HL-60/S4 (cell line): Measurements from ENCODE around the gene PLEKHG4B.
"Not testable (repeated sequence)": the region's sequence is repeated elsewhere in the genome, so short reads cannot be mapped to it uniquely, and the experiment has no call there.

Experiments used
- in situ Hi-C: fragments of 300-500 bp; cut with MboI; formaldehyde crosslinking; loops from 2 replicates; pipeline ENCODE4 v1.14.3; 2022; ENCODE audit warnings: low sequenced_read_pairs

The PLEKHG4B gene, protein sequence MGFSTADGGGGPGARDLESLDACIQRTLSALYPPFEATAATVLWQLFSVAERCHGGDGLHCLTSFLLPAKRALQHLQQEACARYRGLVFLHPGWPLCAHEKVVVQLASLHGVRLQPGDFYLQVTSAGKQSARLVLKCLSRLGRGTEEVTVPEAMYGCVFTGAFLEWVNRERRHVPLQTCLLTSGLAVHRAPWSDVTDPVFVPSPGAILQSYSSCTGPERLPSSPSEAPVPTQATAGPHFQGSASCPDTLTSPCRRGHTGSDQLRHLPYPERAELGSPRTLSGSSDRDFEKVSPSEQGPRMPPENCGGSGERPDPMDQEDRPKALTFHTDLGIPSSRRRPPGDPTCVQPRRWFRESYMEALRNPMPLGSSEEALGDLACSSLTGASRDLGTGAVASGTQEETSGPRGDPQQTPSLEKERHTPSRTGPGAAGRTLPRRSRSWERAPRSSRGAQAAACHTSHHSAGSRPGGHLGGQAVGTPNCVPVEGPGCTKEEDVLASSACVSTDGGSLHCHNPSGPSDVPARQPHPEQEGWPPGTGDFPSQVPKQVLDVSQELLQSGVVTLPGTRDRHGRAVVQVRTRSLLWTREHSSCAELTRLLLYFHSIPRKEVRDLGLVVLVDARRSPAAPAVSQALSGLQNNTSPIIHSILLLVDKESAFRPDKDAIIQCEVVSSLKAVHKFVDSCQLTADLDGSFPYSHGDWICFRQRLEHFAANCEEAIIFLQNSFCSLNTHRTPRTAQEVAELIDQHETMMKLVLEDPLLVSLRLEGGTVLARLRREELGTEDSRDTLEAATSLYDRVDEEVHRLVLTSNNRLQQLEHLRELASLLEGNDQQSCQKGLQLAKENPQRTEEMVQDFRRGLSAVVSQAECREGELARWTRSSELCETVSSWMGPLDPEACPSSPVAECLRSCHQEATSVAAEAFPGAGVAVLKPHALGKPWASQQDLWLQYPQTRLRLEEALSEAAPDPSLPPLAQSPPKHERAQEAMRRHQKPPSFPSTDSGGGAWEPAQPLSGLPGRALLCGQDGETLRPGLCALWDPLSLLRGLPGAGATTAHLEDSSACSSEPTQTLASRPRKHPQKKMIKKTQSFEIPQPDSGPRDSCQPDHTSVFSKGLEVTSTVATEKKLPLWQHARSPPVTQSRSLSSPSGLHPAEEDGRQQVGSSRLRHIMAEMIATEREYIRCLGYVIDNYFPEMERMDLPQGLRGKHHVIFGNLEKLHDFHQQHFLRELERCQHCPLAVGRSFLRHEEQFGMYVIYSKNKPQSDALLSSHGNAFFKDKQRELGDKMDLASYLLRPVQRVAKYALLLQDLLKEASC (N-terminal part only)

DNA sequence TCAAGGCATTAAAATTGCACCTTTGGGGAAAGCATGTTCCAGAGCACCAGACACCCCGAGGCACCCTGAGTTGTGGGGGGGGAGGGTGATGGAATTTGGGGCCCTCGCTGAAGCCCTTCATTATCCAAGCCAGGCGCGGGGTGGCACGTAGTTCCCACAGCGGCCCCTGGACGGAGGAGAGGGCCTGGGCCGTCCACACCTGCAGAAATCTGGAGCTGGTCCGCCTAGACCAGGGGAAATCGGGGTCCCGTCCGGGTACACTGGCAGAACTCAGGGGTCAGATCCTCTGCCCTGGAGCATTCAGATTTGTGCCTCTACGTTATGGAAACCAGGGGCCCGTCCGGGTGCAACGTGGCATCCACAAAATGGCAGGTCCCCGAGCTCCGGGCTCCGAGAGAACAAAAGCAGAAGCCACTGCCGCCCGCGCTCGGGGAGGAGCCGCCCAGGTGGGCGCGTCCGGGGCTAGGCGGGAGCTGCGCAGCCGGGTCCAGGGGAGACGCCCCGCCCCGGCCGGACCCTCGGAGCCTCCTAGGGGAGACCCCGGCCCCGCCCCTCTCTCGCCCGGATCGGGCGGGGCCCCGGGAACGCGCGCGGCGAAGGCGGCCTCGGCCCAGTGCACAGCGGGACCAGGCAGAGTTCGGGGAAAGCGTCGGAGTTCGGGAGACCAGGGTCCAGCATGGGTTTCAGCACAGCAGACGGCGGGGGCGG is at the start of gene PLEKHG4B:
Gene PLEKHG4B, plus strand, starts transcription at position 613 of the 708 bp plus-strand sequence. Its CDS starts 64 bp downstream, at position 677.
- in situ Hi-C loops, result no loop called here

DNA sequence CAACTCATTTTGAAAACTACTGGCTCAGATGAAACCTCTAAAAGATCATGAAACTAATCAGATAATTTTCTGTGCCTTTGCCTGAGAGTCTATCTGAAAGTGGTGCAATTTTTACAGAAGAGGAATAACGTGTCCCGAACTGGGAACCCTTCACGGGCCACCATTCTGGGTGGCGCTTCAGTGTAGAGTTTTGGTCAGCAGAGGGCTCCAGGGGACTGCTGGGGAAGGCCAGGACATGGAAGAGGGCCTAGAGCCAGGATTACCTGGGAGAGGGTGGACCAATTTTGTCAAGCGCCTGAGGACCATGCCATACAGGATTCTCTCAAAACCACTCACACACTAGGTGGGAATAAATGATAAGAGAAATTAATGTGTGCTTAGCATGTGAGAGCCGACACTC is 49.7 kb upstream of the PLEKHG4B start:
- in situ Hi-C loops, result no loop called here

GRCh38 chr5:48192-48591 is 43.8 kb upstream of the PLEKHG4B start:
- in situ Hi-C loops, result no loop called here

GRCh38 chr5:49530-49929 is 42.4 kb upstream of the PLEKHG4B start:
- in situ Hi-C loops, result not testable (repeated sequence)

- in situ Hi-C loops, result no loop called here
Observed at GRCh38 chr5:49953-50544, 41.9 kb upstream of the PLEKHG4B start.

DNA sequence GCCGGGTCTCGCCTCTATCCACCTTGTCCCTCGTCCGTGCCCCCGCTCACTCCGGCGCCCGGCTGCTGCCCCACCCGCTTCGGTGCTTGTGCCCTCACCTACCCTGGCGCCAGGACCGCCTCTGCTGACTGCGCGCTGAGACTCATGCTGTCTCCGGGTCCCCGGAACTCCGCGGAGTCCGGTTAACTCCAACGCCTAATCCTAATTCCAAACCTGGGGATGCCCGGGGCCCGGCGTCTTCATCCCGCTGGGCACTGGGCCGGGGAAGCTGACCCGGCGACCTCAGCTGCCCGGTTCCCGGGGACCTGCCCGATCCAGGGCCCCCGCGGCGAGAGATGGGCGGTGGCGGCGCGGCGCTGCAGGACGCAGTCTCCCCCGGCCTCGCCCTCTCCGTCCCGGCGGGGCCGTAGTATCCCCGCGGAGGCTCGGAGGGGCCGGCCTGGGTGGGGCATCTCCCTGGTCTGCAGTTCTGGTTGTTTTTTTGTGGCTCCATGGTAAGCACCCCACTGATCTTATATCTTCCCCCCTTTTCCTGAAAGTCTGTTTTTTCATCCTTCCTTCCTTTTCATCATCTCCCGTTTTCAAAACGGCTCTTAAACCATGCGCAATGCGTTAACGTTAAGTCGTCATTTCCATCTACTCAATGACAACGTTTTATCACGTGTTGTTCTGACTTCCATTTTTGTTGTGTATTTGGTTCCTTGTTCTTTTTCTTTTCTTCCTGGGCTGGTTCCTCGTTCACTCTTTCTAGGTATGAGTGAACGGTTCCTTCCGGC is 41.1 kb upstream of the PLEKHG4B start:
- in situ Hi-C loops, result no loop called here

GRCh38 chr5:51500-51823 is 40.5 kb upstream of the PLEKHG4B start:
- in situ Hi-C loops, result no loop called here

DNA sequence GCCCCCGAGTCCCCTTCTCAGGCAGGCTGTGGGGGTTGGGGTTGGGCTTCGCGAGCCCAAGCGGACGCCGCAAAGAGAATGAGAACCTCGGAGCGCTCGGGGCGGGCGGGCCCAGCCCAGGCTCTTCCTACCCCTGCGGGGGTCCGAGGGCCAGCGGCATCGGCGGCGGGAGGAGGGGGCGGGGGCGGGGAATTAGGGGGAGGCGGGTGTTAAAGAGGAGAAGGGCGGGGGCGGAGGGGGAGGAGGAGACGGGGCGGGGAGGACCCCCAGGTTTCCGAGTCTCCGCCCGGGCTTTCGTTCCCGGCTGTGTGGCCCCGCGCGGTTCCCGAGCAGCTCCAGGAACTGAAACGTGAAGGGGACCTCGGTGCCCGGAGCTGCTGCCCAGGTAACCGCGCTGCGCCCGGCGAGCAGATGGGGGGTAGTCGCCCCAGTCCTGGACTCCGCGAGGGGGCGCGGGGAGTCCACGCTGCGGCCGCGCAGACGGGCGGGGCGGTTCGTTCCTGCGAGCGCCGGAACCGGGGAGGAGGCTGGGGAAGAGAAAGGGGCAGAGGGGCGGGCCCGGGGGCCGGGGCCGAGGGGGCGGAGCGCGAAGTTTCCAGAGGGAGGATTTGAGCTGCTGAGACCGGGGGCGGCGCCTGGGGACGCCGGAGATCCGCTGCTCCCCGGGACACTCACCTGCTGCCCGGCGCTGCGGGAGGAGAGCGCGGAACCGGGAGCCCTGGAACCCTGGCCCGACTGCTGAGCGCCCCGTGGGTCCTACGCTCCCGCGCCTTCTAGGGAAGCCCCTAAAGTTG is 38.4 kb upstream of the PLEKHG4B start:
- in situ Hi-C loops, result no loop called here

DNA sequence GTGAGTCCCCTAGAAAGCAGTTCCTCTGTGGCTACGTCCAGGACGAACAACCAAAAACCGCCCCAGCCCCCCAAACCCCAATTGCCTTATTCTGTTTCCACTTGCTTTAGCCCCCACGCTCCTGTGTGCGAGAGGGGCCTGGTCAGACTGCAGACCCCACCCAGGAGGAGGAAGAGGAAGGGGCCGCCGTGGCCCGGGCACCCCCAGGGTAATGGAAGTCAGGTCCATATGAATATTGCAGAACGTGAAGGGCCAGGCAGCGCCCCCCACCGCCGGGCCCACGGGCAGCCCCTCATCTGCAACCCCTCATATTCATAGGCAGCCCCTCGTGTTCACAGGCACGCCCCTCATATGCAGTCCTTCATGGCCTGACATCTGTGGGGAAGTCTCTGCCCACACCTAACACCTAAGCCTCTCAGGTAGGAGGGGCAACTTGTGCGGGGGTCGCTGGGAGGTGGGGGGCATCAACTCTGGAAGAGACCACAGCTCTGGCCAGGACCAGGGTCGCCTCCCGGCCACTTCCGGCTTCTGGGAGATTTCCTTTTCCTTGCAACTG is 37.7 kb upstream of the PLEKHG4B start:
- in situ Hi-C loops, result no loop called here

GRCh38 chr5:54876-55569 is 36.9 kb upstream of the PLEKHG4B start:
- in situ Hi-C loops, result no loop called here

DNA sequence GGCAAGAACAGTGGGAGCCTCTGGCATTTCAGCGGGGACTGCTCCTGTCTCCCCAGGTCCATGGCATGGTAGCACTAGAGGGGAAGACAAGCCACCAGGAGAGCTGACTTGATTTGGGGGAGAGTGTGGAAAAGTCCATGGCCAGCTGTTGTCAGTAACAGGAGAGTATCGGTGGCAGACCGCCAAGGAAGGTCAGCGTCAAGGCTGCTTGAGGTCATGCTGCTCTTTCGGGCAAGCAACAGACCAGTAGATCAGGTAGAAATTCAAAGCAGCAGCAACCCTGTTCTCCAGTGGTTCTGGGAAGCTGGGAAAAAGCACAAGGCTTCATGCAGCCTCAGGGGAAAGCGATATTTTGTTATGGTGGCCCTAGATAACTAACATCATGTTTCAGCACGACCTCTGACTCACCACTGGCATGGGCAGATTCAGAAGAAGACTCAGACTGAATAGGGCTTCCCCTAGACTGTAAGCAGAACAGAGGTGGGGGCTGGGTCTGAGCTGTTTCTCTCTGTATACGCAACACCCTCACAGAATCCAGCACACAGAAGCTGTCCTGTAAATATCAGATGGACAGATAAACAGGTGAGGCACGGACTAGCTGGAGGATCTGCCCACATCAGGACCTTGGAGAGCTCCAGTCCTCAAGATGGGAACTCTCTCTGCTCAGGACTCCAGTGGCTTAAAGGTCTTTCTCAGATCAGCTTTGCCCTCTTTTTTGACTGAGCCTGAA is 35.2 kb upstream of the PLEKHG4B start:
- in situ Hi-C loops, result no loop called here

GRCh38 chr5:60250-60649 is 31.7 kb upstream of the PLEKHG4B start:
- in situ Hi-C loops, result not testable (repeated sequence)

DNA sequence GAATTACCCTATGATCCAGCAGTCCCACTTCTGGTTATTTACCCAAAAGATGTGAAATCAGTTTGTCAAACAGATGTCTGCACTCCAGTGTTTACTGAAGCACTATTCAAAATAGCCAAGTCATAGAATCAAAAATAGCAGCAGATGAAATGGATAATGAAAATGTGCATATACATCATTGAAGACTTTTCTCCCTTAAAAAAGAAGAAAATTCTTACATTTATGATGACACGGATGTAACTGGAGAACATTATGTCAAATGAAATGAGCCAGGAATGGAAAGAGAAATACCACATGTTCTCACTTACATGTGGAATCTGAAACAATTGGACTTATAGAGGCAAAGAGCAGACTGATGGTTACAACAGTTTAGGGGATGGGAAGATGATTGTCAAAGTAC is 21.5 kb upstream of the PLEKHG4B start:
- in situ Hi-C loops, result no loop called here

DNA sequence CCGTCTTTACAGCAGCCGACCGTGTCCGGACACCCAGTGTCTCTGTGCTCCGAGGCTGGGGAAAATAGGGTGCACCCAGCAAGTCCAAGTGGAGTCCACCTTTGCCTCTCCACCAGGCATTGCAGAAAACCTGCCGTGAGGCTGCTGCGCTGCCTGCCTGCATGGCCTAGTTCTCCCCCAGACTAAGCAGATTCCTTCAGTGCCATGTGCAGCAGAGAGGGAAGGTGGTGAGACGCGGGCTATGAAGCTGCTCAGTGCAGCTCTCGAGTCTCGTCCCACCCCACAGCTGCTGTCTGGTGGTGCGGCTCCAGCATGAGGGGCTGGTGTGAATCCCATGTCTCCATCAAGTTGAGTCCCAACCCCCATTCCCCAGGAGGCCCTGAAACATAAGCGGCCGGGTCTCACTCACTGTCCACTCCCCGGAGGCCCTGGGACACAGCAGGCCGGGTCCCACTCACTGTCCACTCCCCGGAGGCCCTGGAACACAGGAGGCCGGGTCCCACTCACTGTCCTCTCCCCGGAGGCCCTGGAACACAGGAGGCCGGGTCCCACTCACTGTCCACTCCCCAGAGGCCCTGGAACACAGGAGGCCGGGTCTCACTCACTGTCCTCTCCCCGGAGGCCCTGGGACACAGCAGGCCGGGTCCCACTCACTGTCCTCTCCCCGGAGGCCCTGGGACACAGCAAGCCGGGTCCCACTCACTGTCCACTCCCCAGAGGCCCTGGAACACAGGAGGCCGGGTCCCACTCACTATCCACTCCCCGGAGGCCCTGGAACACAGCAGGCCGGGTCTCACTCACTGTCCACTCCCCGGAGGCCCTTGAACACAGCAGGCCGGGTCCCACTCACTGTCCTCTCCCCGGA is 19.4 kb upstream of the PLEKHG4B start:
- in situ Hi-C loops, result not testable (repeated sequence)

DNA sequence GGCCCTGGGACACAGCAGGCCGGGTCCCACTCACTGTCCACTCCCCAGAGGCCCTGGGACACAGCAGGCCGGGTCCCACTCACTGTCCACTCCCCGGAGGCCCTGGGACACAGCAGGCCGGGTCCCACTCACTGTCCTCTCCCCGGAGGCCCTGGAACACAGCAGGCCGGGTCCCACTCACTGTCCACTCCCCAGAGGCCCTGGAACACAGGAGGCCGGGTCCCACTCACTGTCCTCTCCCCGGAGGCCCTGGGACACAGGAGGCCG is 18.9 kb upstream of the PLEKHG4B start:
- in situ Hi-C loops, result not testable (repeated sequence)

- in situ Hi-C loops, result no loop called here
Observed at GRCh38 chr5:73768-74502, 18.0 kb upstream of the PLEKHG4B start.
